ENCODE measurements around the gene CFAP57. TPM values are rescaled to one million over a fixed set of nuclear protein-coding genes. Genes with fewer than 3 reads are reported as not detected.

Gene CFAP57
- total and polyA plus RNA-seq, 4 donors = 2.9 to 6.9 (median 5.4) TPM

- no peak overlapping the region for H3K27ac ChIP-seq (ENCODE audit: low read depth, low read length)
- WGBS (ENCODE audit: insufficient coverage) = 96% methylated on average over 17 of the region's 17 CpGs
Observed at GRCh38 chr1:43234267-43234666, 62.1 kb downstream of the CFAP57 start.

GRCh38 chr1:43235040-43235439, 62.9 kb downstream of the CFAP57 start:
- WGBS (ENCODE audit: insufficient coverage) = 80% methylated on average over 4 of the region's 8 CpGs
- Histone ChIP-seq H3K4me3 (ENCODE audit: low read depth, low read length) (no peak overlapping the region), H3K4me1 (ENCODE audit: control insufficient read depth, insufficient read depth, low read length) (peaks cover 10% of the 10 kb centered on the region), H3K9me3 (ENCODE audit: control insufficient read depth, insufficient read depth, low read length) (no peaks in the 10 kb centered on the region), H3K27ac (ENCODE audit: low read depth, low read length) (no peak overlapping the region), H3K27me3 (ENCODE audit: control insufficient read depth, insufficient read depth, low read length) (no peaks in the 10 kb centered on the region), H3K36me3 (ENCODE audit: control insufficient read depth, insufficient read depth, low read length) (peaks cover 3% of the 10 kb centered on the region)
- no peak for DNase-seq (ENCODE audit: low read depth in 4 of 6, low spot score in 6 of 6)

More at GRCh38 chr1:43234267-43234666, 62.1 kb downstream of the CFAP57 start:
- Histone ChIP-seq H3K9me3 (ENCODE audit: control insufficient read depth, insufficient read depth, low read length) (no peaks in the 10 kb centered on the region), H3K27me3 (ENCODE audit: control insufficient read depth, insufficient read depth, low read length) (no peaks in the 10 kb centered on the region), H3K4me1 (ENCODE audit: control insufficient read depth, insufficient read depth, low read length) (peaks cover 12% of the 10 kb centered on the region), H3K4me3 (ENCODE audit: low read depth, low read length) (no peak overlapping the region), H3K36me3 (ENCODE audit: control insufficient read depth, insufficient read depth, low read length) (peaks cover 3% of the 10 kb centered on the region)
- DNase-seq (ENCODE audit: low read depth in 4 of 6, low spot score in 6 of 6) = no peak

DNA sequence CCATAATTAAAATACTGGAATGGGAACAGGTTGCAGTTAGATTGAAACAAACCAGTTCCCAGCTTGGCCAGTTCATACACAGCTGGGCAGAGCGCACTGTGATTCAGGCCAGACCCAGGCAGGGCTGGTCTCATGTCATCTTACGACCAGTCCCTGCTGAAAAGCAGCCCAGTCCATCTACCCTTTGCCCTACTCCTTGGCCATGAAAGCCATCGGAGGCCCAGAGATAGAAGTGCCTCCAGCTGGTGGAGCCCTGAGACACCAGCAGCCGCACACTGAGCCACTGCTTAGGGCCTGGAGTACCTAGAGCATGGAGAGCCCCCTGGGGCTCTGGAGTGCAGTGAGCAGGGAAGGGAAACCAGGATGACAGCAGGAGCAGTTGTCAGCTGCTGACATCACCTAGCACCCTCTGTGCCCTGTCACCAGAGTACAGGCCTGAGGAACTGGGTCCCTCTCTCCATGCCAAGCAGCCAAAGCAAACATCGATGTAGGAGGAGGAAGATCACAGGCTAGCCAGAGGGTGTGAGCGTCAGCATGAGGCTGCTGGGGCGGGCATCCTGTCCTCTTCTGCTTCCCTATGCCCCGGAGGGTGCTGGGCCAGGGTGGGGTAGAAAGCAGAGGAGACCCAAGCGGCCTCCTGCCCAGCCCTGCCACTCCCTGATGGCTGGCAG, 63.5 kb downstream of the CFAP57 start:
- Histone ChIP-seq H3K4me1 (ENCODE audit: control insufficient read depth, insufficient read depth, low read length) (peaks cover 5% of the 10 kb centered on the region), H3K27ac (ENCODE audit: low read depth, low read length) (no peak overlapping the region), H3K9me3 (ENCODE audit: control insufficient read depth, insufficient read depth, low read length) (no peaks in the 10 kb centered on the region), H3K36me3 (ENCODE audit: control insufficient read depth, insufficient read depth, low read length) (no peaks in the 10 kb centered on the region), H3K4me3 (ENCODE audit: low read depth, low read length) (no peak overlapping the region), H3K27me3 (ENCODE audit: control insufficient read depth, insufficient read depth, low read length) (no peaks in the 10 kb centered on the region)
- 88% methylated on average over 9 of the region's 9 CpGs for WGBS (ENCODE audit: insufficient coverage)
- DNase-seq (ENCODE audit: low read depth in 4 of 6, low spot score in 6 of 6) = no peak

DNA sequence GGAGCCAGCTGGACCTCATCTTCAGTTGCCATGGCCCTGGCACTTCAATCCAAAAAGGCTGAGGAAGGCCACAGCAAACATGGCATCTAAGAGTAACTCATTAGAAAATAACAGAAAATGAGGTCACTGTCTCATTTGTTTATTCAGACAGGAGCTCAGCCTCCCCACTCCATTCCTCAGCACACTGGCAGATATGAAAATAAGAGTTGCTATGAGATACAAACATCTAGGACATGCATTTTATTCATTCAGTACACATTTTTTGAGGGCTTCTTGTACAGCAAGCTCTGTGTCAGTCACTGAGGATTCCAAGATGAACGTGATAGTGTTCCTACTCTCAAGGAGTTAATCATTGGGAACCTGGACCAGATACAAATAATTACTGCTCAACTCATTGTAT, 65.0 kb downstream of the CFAP57 start:
- Histone ChIP-seq H3K9me3 (ENCODE audit: control insufficient read depth, insufficient read depth, low read length) (no peaks in the 10 kb centered on the region), H3K27me3 (ENCODE audit: control insufficient read depth, insufficient read depth, low read length) (no peaks in the 10 kb centered on the region), H3K4me3 (ENCODE audit: low read depth, low read length) (no peak overlapping the region), H3K4me1 (ENCODE audit: control insufficient read depth, insufficient read depth, low read length) (peaks cover 5% of the 10 kb centered on the region), H3K36me3 (ENCODE audit: control insufficient read depth, insufficient read depth, low read length) (no peaks in the 10 kb centered on the region), H3K27ac (ENCODE audit: low read depth, low read length) (no peak overlapping the region)
- DNase-seq (ENCODE audit: low read depth in 4 of 6, low spot score in 6 of 6) = no peak
- WGBS (ENCODE audit: insufficient coverage) = no CpG with 5 or more reads among the region's 1 CpG

DNA sequence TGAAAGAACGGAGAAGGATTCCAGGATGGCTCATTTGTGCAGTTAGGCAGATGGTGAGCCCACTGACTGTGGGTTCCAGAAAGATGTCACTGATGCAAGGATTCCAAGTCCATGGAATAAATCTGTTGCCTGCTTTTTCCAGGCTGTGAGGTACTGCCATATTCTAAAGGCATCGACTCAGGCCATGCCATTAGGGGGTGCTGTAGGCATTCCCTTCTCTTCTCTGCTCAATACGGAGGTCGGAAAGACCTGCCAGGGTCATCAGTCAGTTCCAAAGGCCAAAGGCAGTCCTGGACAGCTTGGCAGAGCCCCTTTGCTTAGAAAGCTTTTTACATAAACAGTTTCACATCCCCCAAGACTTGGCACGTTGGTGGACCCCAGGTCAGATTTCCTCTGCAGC, 66.0 kb downstream of the CFAP57 start:
- 8% methylated on average over 4 of the region's 5 CpGs for WGBS (ENCODE audit: insufficient coverage)
- Histone ChIP-seq H3K36me3 (ENCODE audit: control insufficient read depth, insufficient read depth, low read length) (no peaks in the 10 kb centered on the region), H3K4me3 (ENCODE audit: low read depth, low read length) (no peak overlapping the region), H3K9me3 (ENCODE audit: control insufficient read depth, insufficient read depth, low read length) (no peaks in the 10 kb centered on the region), H3K27me3 (ENCODE audit: control insufficient read depth, insufficient read depth, low read length) (no peaks in the 10 kb centered on the region), H3K27ac (ENCODE audit: low read depth, low read length) (no peak overlapping the region), H3K4me1 (ENCODE audit: control insufficient read depth, insufficient read depth, low read length) (peaks cover 5% of the 10 kb centered on the region)
- peak in 3 of 6 donors; percentile 20 to 82 (median 61) for DNase-seq (ENCODE audit: low read depth in 4 of 6, low spot score in 6 of 6)

- no peak overlapping the region for H3K27ac ChIP-seq (ENCODE audit: low read depth, low read length)
- H3K27me3 ChIP-seq (ENCODE audit: control insufficient read depth, insufficient read depth, low read length) = no peaks in the 10 kb centered on the region
- no peaks in the 10 kb centered on the region for H3K9me3 ChIP-seq (ENCODE audit: control insufficient read depth, insufficient read depth, low read length)
- 88% methylated on average over 2 of the region's 3 CpGs for WGBS (ENCODE audit: insufficient coverage)
- no peak for DNase-seq (ENCODE audit: low read depth in 4 of 6, low spot score in 6 of 6)
- peaks cover 5% of the 10 kb centered on the region for H3K4me1 ChIP-seq (ENCODE audit: control insufficient read depth, insufficient read depth, low read length)
- no peak overlapping the region for H3K4me3 ChIP-seq (ENCODE audit: low read depth, low read length)
- no peaks in the 10 kb centered on the region for H3K36me3 ChIP-seq (ENCODE audit: control insufficient read depth, insufficient read depth, low read length)
Observed at GRCh38 chr1:43238991-43239469, 66.9 kb downstream of the CFAP57 start.

- 89% methylated on average over 2 of the region's 3 CpGs for WGBS (ENCODE audit: insufficient coverage)
- Histone ChIP-seq H3K4me1 (ENCODE audit: control insufficient read depth, insufficient read depth, low read length) (peaks cover 5% of the 10 kb centered on the region), H3K27ac (ENCODE audit: low read depth, low read length) (no peak overlapping the region), H3K9me3 (ENCODE audit: control insufficient read depth, insufficient read depth, low read length) (no peaks in the 10 kb centered on the region), H3K4me3 (ENCODE audit: low read depth, low read length) (no peak overlapping the region), H3K27me3 (ENCODE audit: control insufficient read depth, insufficient read depth, low read length) (no peaks in the 10 kb centered on the region), H3K36me3 (ENCODE audit: control insufficient read depth, insufficient read depth, low read length) (no peaks in the 10 kb centered on the region)
- DNase-seq (ENCODE audit: low read depth in 4 of 6, low spot score in 6 of 6) = no peak
Observed at GRCh38 chr1:43239484-43239883, 67.4 kb downstream of the CFAP57 start.

GRCh38 chr1:43241413-43241836, 69.3 kb downstream of the CFAP57 start:
- H3K9me3 ChIP-seq (ENCODE audit: control insufficient read depth, insufficient read depth, low read length) = no peaks in the 10 kb centered on the region
- H3K27me3 ChIP-seq (ENCODE audit: control insufficient read depth, insufficient read depth, low read length) = no peaks in the 10 kb centered on the region
- H3K27ac ChIP-seq (ENCODE audit: low read depth, low read length) = no peak overlapping the region
- peaks cover 5% of the 10 kb centered on the region for H3K4me1 ChIP-seq (ENCODE audit: control insufficient read depth, insufficient read depth, low read length)
- no peak overlapping the region for H3K4me3 ChIP-seq (ENCODE audit: low read depth, low read length)
- DNase-seq (ENCODE audit: low read depth in 4 of 6, low spot score in 6 of 6) = no peak
- 77% methylated on average over 6 of the region's 6 CpGs for WGBS (ENCODE audit: insufficient coverage)
- no peaks in the 10 kb centered on the region for H3K36me3 ChIP-seq (ENCODE audit: control insufficient read depth, insufficient read depth, low read length)

DNA sequence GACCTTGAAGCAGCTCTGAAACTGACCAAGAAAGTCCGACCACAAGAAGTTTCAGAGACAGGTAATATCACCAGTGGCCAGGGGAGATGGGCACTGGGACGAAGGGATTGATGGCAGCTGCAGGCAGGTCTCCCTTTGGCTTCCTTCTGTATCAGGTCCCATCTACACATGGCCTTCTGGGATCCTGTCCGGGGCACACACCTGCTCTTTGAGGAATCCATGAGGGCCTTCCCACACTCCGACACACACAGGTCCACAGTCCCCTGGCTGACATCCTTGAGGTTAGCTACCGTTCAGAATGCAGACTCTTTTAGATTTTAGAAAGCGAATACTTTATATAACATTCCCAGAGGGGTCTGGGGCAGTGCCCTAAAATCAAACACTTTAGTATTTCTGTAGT, 71.2 kb downstream of the CFAP57 start:
- DNase-seq (ENCODE audit: low read depth in 4 of 6, low spot score in 6 of 6) = no peak

More for the DNA sequence above, 71.2 kb downstream of the CFAP57 start:
- Histone ChIP-seq H3K9me3 (ENCODE audit: control insufficient read depth, insufficient read depth, low read length) (no peaks in the 10 kb centered on the region), H3K27ac (ENCODE audit: low read depth, low read length) (peak overlapping the region; percentile 7), H3K4me3 (ENCODE audit: low read depth, low read length) (no peak overlapping the region), H3K4me1 (ENCODE audit: control insufficient read depth, insufficient read depth, low read length) (peaks cover 2% of the 10 kb centered on the region), H3K36me3 (ENCODE audit: control insufficient read depth, insufficient read depth, low read length) (no peaks in the 10 kb centered on the region), H3K27me3 (ENCODE audit: control insufficient read depth, insufficient read depth, low read length) (no peaks in the 10 kb centered on the region)
- 88% methylated on average over 4 of the region's 6 CpGs for WGBS (ENCODE audit: insufficient coverage)

Data from spinal cord (tissue), 10 donors.